HG03520 (cell line): ENCODE data around the gene CDH20.

Source experiments
- ATAC-seq: cut with Tn5 transposase; IDR thresholded peaks from one replicate; pipeline ENCODE4 v1.9.1; 2021; ENCODE audit warnings: mild to moderate bottlenecking, moderate library complexity; ENCODE audit not compliant: unreplicated experiment

Gene CDH20

GRCh38 chr18:61502472-61502871 lies 169.2 kb downstream of the CDH20 start:
- no peak for ATAC-seq

DNA sequence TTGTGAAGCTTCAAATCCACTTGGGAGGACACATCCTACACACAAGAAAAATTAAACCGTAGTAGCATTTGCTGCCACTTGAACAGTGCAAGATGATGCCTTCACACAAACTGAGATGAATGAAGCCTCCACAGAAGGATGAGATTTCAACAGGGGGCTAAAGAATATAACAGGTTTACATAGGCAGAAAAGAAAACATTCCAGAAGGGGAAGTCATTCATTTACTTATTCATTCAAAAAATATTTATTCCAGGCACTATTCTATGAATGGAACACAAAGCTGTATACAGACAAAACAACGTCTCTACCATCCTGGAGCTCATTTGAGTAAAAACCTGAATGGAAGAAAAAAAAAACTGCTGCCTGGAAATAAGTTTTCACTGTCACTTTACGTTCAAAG lies 170.5 kb downstream of the CDH20 start:
- no peak for ATAC-seq

- ATAC-seq, result no peak
Observed at GRCh38 chr18:61528961-61529360, 195.7 kb downstream of the CDH20 start.

GRCh38 chr18:61530681-61531080 lies 197.5 kb downstream of the CDH20 start:
- ATAC-seq, result no peak

- no peak for ATAC-seq
Observed at GRCh38 chr18:61531182-61531581, 198.0 kb downstream of the CDH20 start.

- ATAC-seq, result no peak
Observed at GRCh38 chr18:61531891-61532290, 198.7 kb downstream of the CDH20 start.

- no peak for ATAC-seq
Observed at GRCh38 chr18:61535401-61535800, 202.2 kb downstream of the CDH20 start.

DNA sequence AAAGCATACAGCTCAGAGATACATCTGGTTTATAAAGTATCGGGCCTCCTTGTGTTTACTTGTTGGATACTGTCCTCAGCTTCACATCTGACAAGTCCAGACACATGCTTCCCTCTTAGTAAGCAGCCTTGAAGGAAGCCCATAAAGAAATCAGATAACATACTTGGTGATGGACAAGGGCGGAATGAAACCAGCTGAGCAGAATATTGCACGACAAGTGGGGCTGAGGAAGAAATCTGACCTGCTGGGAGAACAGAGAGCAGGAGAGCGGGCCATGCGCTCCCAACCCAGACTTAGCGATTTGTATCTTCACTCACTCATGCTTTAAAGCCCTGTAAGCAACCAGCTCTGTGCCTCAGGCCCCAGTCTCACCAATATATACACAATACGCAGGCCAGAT lies 208.4 kb downstream of the CDH20 start:
- no peak for ATAC-seq

DNA sequence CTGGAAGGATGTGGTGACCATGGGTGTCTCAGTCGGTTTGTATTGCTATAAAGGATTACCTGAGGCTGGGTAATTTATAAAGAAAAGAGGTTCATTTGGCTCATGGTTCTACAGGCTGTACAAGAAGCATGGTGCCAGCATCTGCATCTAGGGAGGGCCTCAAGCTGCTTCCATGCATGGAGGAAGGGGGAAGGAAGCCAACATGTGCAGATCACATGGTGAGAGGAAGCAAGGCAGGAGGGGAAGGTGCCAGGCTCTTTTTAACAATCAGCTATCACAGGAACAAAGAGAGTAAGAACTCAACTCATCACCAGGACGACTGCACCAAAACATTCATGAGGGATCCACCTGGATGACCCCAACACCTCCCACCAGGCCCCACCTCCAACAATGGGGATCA lies 209.4 kb downstream of the CDH20 start:
- no peak for ATAC-seq

DNA sequence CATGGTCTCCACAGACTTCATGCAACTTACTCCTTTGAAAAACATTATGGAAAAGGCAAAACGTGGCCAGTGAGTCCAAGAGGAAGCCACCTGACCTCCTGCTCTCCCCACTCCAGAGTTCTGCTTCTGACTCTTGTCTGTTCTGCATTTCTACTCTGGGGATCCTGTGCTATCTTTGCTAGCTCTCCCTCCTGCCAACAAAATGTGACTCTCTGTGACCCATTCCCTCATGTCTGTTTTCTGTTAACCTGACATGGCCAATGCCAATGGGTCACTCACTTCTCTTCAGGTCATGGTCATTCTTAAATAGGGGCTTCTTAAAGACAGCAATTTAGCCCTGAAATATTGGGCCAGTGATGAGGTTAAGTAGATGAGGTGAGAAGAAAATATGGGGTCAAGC lies 210.3 kb downstream of the CDH20 start:
- ATAC-seq, result no peak

DNA sequence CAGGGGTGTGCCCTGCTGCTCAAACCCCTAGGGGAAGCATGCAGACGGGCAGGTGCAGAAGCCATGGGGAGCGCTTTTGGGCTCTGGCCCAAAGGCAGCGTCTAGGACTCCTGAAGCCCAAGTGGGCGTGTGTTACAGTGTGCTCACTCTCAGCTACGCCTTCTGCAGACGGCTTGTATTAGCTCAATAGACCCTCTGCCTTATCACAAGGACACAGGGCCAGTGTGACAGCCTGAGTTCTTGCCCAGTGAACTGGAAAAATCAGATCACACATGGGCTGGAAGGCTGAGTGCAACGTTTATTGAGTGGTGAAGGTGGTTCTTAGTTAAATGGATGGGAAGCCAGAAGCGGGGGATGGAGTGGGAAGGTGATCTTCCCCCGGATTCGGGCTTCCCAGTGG lies 210.9 kb downstream of the CDH20 start:
- no peak for ATAC-seq

GRCh38 chr18:61545281-61546245 lies 212.3 kb downstream of the CDH20 start:
- ATAC-seq, result no peak

DNA sequence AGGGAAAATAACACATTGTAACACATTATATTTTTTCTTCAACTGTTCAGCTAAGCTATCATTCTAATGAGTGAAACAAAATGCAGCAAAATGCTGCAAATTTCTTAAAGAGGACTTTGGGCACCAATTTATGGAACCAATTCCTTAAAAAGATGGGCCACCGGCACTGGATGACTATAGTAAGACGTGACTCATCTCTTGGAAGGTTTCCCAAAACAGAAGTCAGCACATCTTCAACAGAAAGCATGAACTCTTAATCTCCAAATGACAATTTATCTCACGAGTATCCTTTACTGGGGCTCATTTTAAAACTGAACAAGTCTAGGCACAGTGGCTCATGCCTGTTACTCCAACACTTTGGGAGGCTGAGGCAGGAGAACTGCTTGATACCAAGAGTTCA lies 213.4 kb downstream of the CDH20 start:
- ATAC-seq, result no peak

DNA sequence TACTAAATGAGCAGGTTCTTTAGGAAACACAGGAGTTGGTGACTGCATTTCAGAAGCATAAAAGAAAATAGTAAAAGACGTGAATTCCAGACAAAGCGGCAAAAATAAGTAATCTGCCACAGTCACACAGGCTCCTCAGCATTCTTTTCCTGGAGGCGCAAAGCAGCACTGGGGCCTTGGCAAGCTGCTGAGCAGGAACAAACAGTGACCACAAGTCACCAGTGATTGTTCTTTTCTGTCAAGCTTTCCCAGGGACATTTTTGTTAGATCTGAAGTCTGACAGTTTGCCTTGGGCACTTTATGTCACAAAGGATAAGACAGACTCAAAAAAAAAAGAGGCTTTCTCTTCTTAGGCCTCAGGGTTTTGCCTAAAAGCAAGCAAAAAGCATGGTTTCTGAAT lies 216.2 kb downstream of the CDH20 start:
- no peak for ATAC-seq

GRCh38 chr18:61549889-61550288 lies 216.7 kb downstream of the CDH20 start:
- ATAC-seq, result no peak

- ATAC-seq, result no peak
Observed at GRCh38 chr18:61551586-61551985, 218.4 kb downstream of the CDH20 start.

DNA sequence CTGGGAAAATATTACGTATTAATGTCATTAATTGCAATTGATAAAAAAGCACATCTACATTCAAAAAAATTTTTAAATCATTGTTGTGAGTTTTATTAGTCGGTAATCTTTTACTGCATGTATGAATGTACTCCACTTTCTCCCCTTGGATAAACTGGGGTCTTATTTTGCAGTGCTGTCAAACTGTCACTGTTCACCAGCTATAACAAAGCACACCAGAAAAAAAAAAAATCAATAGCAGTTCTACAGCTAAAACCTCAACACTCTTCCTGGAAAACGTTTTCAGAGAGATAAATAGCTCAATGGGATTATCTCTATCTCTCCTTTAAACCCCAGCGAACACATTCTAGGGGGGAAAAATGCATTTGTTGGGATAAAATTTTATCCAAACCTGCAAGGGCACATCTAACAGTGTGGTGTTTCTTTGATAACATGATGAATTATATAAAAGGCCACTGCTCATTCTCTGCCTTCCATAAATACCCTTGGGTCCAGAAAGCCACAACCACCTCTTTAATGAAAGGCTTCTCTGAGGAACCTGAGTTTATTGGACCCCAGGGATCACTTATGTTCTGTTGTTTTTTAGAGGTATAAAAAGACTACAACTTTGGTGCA lies 219.9 kb downstream of the CDH20 start:
- no peak for ATAC-seq

DNA sequence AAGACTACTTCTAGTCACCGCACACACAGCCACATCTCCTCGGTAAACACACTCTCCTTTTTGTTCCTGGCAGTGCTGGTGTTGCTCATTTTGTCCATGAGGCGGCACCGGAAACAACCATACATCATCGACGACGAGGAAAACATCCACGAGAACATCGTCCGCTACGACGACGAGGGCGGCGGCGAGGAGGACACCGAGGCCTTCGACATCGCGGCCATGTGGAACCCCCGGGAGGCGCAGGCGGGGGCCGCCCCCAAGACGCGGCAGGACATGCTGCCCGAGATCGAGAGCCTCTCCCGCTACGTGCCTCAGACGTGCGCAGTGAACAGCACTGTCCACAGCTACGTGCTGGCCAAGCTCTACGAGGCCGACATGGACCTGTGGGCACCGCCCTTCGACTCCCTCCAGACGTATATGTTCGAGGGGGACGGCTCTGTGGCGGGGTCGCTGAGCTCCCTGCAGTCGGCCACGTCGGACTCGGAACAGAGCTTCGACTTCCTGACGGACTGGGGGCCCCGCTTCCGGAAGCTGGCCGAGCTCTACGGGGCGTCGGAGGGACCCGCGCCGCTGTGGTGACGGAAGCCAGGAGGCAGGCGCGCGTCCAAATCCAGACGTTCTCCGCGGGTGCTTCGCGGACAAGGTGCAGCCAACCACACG lies 221.0 kb downstream of the CDH20 start:
- ATAC-seq, result no peak

DNA sequence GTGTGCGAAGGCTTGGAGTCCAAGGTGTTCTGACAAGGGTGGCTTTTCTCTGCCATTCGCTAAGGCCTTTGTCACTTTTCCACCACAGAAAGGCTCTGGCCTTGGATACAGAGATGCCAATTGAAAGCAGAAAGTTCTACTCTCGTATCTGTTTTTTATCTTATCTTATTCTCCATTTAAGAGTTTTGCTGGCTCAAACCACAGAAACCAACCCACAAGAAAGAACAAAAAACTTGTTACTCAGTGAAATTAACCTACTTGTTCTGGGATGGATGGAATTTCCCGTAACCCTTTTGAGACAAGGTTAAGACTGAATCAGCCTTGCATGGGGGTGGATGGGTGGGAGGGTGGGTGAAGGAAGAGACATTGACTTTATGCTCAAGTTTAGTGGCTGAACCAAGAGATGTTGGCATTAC lies 221.7 kb downstream of the CDH20 start:
- ATAC-seq, result no peak

DNA sequence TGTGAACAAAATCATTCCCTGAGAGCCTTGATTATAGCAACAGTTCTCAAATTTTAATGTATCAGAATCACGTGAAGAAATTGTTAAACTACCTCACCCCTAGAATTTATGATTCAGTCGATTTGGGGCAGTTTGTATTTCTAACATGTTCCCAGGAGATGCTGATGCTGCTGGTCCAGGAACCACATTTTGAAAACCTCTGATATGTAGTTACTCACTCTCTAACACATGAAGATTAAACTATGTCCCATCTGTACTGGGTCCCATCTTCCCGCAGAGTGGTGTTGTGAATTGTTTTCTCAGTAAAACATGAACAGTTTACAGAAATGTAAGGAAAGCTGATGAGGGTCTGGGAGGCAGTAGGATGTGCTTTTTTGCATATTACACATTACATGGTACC lies 223.1 kb downstream of the CDH20 start:
- ATAC-seq, result no peak

DNA sequence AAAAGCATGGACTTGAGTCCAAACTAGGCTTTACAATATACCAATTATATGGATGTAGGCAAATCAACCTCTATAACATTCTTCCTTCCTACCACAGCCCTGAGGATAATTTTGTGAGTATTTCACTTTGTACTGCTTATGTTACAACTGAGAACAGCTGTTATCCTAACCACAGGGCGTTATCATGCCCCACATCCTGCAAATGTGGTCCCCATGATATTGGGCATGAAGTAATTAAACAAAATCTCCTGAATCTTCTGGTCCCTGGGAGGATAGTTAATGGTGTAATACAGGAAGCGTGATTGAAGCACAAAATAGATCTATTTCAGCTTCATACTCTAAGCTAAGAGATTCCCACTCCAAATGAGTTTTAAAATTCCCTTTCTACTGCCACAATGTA lies 223.6 kb downstream of the CDH20 start:
- ATAC-seq, result no peak
